ENCODE results near the gene RAB42. TPM values are rescaled to one million over a fixed set of nuclear protein-coding genes. Genes with fewer than 3 reads are reported as not detected.

RAB42 gene
- total and polyA plus RNA-seq, 9 of the 15 experiments (the other 6 are each of a cell fraction or from before 2014, with no cell fraction given), result 0.07 to 0.14 (median 0.12) TPM; not detected in 6

DNA sequence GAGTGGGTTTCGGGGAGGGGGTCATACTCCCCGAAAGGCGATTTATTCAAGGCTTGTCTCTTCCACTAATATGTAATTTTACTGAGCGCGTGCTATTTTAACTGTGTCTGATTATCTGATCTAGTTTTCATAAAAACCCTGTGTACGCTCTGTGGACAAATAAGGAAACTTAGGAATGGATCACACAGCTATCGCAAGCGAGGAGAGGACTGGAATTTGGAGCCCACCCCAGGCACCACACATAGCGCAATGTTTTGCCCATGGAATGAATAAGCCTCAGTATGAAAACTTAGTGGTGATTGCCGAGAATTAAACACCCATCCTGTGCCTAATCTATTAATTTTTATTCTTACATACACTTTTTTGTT, 9.8 kb upstream of the RAB42 start (continued):
- TF ChIP-seq, protein P1, sequence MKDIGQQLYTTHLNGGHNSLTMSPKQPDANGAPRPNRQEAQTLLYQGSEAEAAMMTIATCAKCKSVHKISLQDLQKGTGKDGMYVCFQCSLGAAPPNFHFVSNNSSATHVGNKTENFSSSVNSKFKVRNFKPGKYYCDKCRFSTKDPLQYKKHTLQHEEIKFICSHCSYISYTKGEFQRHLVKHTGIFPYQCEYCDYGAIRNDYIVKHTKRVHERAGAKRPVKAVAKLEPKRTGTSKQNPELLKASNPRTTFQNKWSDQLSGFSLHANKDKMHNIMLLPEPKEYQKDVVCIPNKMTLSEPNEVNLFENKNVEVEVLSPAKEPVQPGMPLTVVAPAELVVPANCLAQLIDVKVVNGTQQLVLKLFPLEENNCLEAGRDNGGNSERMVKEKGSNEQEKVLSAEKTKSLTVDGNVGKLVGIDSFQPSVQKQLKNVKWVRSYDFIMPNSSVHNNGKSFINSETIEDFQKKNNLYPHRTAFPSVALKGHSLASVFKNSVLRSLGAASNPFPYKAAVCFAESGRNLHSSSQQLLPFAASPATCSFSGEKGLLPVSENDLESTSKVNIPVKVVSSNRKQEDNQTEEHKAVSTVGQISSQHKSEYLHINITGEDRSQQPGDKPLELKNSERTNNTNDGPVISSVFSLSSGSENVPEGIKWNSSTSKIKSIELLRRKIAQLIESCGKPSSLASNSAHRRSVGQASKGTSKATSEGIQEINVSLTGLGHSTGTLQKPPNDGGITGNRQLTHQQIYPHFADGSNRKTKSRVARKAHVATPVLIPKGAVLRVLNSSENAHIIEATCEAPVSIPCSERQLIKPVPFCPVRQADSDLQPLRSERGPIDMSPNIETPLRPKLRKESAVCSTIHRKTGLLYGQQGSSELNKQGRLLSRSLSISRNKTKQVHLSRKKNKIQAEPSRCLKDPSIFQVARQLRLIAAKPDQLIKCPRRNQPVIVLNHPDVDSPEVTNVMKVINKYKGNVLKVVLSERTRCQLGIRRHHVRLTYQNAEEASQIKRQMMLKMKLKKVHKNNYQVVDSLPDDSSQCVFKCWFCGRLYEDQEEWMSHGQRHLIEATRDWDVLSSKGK (CRISPR knock-in tag; IDR thresholded peaks at IDR 0.05), result no peak
- TF ChIP-seq MTA1 (IDR thresholded peaks at IDR 0.05; ENCODE audit: borderline replicate concordance), result peak; percentile 11; the same call in 1 of the 2 replicates
- no peak for TF ChIP-seq ZNF212 (CRISPR knock-in tag; IDR thresholded peaks at IDR 0.05)
- TF ChIP-seq, protein P2, sequence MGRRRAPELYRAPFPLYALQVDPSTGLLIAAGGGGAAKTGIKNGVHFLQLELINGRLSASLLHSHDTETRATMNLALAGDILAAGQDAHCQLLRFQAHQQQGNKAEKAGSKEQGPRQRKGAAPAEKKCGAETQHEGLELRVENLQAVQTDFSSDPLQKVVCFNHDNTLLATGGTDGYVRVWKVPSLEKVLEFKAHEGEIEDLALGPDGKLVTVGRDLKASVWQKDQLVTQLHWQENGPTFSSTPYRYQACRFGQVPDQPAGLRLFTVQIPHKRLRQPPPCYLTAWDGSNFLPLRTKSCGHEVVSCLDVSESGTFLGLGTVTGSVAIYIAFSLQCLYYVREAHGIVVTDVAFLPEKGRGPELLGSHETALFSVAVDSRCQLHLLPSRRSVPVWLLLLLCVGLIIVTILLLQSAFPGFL (CRISPR knock-in tag; IDR thresholded peaks at IDR 0.05), result 0 out of 2 replicates have a peak, but pooled peaks have one; percentile 86
- no peak for TF ChIP-seq ZNF41 (CRISPR knock-in tag; conservative IDR thresholded peaks at IDR 0.05)
- TF ChIP-seq KHSRP (IDR thresholded peaks at IDR 0.05), result no peak
- TF ChIP-seq ARNT (IDR thresholded peaks at IDR 0.05), result peak in 1 of 2 experiments; percentile 15; a peak in 2 of 4 replicates
- TF ChIP-seq ATF7 (IDR thresholded peaks at IDR 0.05), result no peak
- no peak for TF ChIP-seq BRF1 (IDR thresholded peaks at IDR 0.05; ENCODE audit: borderline replicate concordance, extremely low read depth, insufficient read length)
- no peak for TF ChIP-seq MAZ (CRISPR knock-in tag; conservative IDR thresholded peaks at IDR 0.05 in 1 of 2, IDR thresholded peaks at IDR 0.05 in 1 of 2)
- TF ChIP-seq ZNF124 (CRISPR knock-in tag; IDR thresholded peaks at IDR 0.05), result no peak
- no peak for TF ChIP-seq ZNF717 (CRISPR knock-in tag; IDR thresholded peaks at IDR 0.05)
- TF ChIP-seq, protein P3, sequence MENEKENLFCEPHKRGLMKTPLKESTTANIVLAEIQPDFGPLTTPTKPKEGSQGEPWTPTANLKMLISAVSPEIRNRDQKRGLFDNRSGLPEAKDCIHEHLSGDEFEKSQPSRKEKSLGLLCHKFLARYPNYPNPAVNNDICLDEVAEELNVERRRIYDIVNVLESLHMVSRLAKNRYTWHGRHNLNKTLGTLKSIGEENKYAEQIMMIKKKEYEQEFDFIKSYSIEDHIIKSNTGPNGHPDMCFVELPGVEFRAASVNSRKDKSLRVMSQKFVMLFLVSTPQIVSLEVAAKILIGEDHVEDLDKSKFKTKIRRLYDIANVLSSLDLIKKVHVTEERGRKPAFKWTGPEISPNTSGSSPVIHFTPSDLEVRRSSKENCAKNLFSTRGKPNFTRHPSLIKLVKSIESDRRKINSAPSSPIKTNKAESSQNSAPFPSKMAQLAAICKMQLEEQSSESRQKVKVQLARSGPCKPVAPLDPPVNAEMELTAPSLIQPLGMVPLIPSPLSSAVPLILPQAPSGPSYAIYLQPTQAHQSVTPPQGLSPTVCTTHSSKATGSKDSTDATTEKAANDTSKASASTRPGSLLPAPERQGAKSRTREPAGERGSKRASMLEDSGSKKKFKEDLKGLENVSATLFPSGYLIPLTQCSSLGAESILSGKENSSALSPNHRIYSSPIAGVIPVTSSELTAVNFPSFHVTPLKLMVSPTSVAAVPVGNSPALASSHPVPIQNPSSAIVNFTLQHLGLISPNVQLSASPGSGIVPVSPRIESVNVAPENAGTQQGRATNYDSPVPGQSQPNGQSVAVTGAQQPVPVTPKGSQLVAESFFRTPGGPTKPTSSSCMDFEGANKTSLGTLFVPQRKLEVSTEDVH (IDR thresholded peaks at IDR 0.05; ENCODE audit: low read depth, partially characterized antibody), result no peak
- TF ChIP-seq NFE2L1 (tag; IDR thresholded peaks at IDR 0.05; ENCODE audit: borderline replicate concordance, low read depth), result no peak
- TF ChIP-seq NUFIP1 (IDR thresholded peaks at IDR 0.05; ENCODE audit: partially characterized antibody), result no peak
- TF ChIP-seq, protein P4, sequence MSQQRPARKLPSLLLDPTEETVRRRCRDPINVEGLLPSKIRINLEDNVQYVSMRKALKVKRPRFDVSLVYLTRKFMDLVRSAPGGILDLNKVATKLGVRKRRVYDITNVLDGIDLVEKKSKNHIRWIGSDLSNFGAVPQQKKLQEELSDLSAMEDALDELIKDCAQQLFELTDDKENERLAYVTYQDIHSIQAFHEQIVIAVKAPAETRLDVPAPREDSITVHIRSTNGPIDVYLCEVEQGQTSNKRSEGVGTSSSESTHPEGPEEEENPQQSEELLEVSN (IDR thresholded peaks at IDR 0.05; ENCODE audit: borderline replicate concordance in 1 of 2, extremely low read depth in 1 of 2, insufficient read depth in 1 of 2, insufficient read length in 1 of 2, low read depth in 1 of 2, low read length in 1 of 2, poor library complexity in 1 of 2, severe bottlenecking in 1 of 2), result no peak
- no peak for TF ChIP-seq YBX1 (IDR thresholded peaks at IDR 0.05)
- TF ChIP-seq, protein P5, sequence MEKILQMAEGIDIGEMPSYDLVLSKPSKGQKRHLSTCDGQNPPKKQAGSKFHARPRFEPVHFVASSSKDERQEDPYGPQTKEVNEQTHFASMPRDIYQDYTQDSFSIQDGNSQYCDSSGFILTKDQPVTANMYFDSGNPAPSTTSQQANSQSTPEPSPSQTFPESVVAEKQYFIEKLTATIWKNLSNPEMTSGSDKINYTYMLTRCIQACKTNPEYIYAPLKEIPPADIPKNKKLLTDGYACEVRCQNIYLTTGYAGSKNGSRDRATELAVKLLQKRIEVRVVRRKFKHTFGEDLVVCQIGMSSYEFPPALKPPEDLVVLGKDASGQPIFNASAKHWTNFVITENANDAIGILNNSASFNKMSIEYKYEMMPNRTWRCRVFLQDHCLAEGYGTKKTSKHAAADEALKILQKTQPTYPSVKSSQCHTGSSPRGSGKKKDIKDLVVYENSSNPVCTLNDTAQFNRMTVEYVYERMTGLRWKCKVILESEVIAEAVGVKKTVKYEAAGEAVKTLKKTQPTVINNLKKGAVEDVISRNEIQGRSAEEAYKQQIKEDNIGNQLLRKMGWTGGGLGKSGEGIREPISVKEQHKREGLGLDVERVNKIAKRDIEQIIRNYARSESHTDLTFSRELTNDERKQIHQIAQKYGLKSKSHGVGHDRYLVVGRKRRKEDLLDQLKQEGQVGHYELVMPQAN (IDR thresholded peaks at IDR 0.05; ENCODE audit: borderline replicate concordance), result no peak
